ENCODE measurements around the gene MMEL1.

GRCh38 chr1:2587860-2588571, 44.8 kb downstream of the MMEL1 start:
- no peak for TF ChIP-seq SPI1 (IDR thresholded peaks at IDR 0.05; ENCODE audit: borderline replicate concordance, low read depth)
- TF ChIP-seq, protein P1, sequence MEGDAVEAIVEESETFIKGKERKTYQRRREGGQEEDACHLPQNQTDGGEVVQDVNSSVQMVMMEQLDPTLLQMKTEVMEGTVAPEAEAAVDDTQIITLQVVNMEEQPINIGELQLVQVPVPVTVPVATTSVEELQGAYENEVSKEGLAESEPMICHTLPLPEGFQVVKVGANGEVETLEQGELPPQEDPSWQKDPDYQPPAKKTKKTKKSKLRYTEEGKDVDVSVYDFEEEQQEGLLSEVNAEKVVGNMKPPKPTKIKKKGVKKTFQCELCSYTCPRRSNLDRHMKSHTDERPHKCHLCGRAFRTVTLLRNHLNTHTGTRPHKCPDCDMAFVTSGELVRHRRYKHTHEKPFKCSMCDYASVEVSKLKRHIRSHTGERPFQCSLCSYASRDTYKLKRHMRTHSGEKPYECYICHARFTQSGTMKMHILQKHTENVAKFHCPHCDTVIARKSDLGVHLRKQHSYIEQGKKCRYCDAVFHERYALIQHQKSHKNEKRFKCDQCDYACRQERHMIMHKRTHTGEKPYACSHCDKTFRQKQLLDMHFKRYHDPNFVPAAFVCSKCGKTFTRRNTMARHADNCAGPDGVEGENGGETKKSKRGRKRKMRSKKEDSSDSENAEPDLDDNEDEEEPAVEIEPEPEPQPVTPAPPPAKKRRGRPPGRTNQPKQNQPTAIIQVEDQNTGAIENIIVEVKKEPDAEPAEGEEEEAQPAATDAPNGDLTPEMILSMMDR (IDR thresholded peaks at IDR 0.05; ENCODE audit: insufficient read depth, low read length), result no peak
- TF ChIP-seq POLR2AphosphoS5 (IDR thresholded peaks at IDR 0.05; ENCODE audit: low read depth), result no peak
- TF ChIP-seq, protein P2, sequence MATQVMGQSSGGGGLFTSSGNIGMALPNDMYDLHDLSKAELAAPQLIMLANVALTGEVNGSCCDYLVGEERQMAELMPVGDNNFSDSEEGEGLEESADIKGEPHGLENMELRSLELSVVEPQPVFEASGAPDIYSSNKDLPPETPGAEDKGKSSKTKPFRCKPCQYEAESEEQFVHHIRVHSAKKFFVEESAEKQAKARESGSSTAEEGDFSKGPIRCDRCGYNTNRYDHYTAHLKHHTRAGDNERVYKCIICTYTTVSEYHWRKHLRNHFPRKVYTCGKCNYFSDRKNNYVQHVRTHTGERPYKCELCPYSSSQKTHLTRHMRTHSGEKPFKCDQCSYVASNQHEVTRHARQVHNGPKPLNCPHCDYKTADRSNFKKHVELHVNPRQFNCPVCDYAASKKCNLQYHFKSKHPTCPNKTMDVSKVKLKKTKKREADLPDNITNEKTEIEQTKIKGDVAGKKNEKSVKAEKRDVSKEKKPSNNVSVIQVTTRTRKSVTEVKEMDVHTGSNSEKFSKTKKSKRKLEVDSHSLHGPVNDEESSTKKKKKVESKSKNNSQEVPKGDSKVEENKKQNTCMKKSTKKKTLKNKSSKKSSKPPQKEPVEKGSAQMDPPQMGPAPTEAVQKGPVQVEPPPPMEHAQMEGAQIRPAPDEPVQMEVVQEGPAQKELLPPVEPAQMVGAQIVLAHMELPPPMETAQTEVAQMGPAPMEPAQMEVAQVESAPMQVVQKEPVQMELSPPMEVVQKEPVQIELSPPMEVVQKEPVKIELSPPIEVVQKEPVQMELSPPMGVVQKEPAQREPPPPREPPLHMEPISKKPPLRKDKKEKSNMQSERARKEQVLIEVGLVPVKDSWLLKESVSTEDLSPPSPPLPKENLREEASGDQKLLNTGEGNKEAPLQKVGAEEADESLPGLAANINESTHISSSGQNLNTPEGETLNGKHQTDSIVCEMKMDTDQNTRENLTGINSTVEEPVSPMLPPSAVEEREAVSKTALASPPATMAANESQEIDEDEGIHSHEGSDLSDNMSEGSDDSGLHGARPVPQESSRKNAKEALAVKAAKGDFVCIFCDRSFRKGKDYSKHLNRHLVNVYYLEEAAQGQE (IDR thresholded peaks at IDR 0.05; ENCODE audit: insufficient replicate concordance, low read depth), result no peak
- no peak for TF ChIP-seq GABPA (IDR thresholded peaks at IDR 0.05; ENCODE audit: low read depth)
